Measurements from ENCODE around the gene MEAK7. TPM values are rescaled to one million over a fixed set of nuclear protein-coding genes. Genes with fewer than 3 reads are reported as not detected.

The MEAK7 gene
- total RNA-seq, 3 donors from 2014 or later, result 18.4 to 23.9 (median 22.2) TPM

DNA sequence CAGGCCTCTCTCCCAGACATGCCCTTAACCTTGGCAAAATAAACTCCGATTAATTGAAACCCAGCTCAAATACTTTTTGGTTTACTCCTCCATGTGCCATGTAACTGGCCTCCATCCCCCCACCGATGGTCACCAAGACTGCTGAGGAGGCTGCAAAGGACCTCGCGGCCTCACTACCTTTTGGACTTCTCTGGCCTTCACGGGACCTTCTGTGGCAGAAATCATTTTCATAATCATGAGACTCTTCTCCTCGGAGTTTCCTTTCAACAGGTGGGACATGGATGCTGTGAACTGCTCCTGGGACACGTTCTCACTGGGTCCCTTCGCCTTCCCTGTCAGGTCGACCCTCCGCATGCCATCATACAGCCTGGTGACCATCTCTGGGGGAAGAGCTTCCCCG, 9.0 kb downstream of the MEAK7 start:
- DNase-seq, result no peak
- no peaks in the 10 kb centered on the region for H3K4me1 ChIP-seq (ENCODE audit: low read depth)
- no peak overlapping the region for H3K4me3 ChIP-seq
- no peaks in the 10 kb centered on the region for H3K9me3 ChIP-seq
- no peaks in the 10 kb centered on the region for H3K36me3 ChIP-seq (ENCODE audit: low read depth)
- TF ChIP-seq, protein P1, sequence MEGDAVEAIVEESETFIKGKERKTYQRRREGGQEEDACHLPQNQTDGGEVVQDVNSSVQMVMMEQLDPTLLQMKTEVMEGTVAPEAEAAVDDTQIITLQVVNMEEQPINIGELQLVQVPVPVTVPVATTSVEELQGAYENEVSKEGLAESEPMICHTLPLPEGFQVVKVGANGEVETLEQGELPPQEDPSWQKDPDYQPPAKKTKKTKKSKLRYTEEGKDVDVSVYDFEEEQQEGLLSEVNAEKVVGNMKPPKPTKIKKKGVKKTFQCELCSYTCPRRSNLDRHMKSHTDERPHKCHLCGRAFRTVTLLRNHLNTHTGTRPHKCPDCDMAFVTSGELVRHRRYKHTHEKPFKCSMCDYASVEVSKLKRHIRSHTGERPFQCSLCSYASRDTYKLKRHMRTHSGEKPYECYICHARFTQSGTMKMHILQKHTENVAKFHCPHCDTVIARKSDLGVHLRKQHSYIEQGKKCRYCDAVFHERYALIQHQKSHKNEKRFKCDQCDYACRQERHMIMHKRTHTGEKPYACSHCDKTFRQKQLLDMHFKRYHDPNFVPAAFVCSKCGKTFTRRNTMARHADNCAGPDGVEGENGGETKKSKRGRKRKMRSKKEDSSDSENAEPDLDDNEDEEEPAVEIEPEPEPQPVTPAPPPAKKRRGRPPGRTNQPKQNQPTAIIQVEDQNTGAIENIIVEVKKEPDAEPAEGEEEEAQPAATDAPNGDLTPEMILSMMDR (IDR thresholded peaks at IDR 0.05), result no peak
- ATAC-seq, result no peak
- intact Hi-C loops (cut with DNase I, micrococcal nuclease), result no loop called here

DNA sequence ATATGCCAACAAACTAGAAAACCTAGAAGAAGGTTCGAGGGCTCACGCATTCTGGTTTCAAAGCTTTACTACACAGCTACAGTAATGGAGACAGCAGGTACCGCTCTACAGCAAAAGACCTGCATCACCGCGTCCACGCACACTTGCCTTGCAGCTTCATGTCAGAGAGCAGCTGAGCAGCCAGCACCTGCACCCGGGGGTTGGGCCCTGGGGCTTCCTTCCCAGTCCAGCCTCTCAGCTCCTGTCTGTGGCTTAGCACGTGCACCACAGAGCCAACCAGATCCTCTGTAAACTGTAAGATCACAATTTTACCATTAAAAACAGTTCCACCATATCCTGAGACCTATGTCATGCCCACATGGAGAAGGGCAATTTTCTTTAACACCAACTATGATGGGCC, 15.3 kb downstream of the MEAK7 start:
- Histone ChIP-seq H3K9me3 (no peaks in the 10 kb centered on the region), H3K4me3 (no peak overlapping the region), H3K36me3 (ENCODE audit: low read depth) (no peaks in the 10 kb centered on the region), H3K4me1 (ENCODE audit: low read depth) (no peaks in the 10 kb centered on the region)
- TF ChIP-seq, protein P1 (IDR thresholded peaks at IDR 0.05), result no peak
- intact Hi-C loops (cut with DNase I, micrococcal nuclease), result loop anchor here in 1 of 2 donors (10.0 kb wide), 1 partner anchor 524 kb away; the partner anchor contains the start of gene NECAB2
- DNase-seq (no peak), ATAC-seq (no peak)

DNA sequence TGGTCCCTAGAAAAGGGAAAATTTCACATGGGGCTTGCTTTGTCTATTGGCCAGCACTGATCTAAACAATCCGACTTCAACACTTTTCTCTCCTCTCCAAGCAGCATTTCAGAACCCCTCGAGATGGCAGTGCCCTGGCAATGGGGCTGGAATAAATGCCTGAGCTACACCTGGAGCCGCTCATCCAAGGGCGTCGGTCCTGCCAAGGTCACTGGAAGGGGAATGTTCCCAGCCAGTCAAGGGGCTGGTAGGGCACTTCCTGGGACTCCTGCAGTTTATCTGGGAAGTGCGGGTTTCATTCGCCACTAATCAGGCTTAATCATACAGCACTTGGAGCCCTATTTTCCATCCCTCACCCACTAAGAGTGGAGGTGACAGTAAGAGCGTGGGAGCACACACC, 17.1 kb downstream of the MEAK7 start:
- Histone ChIP-seq H3K36me3 (ENCODE audit: low read depth) (no peaks in the 10 kb centered on the region), H3K4me3 (no peak overlapping the region), H3K4me1 (ENCODE audit: low read depth) (no peaks in the 10 kb centered on the region), H3K9me3 (no peaks in the 10 kb centered on the region)
- no peak for ATAC-seq
- intact Hi-C loops (cut with DNase I, micrococcal nuclease), result loop anchor here in 1 of 2 donors (10.0 kb wide), 1 partner anchor 523 kb away; the partner anchor contains the start of gene NECAB2
- TF ChIP-seq, protein P1 (IDR thresholded peaks at IDR 0.05), result no peak
- DNase-seq, result no peak

DNA sequence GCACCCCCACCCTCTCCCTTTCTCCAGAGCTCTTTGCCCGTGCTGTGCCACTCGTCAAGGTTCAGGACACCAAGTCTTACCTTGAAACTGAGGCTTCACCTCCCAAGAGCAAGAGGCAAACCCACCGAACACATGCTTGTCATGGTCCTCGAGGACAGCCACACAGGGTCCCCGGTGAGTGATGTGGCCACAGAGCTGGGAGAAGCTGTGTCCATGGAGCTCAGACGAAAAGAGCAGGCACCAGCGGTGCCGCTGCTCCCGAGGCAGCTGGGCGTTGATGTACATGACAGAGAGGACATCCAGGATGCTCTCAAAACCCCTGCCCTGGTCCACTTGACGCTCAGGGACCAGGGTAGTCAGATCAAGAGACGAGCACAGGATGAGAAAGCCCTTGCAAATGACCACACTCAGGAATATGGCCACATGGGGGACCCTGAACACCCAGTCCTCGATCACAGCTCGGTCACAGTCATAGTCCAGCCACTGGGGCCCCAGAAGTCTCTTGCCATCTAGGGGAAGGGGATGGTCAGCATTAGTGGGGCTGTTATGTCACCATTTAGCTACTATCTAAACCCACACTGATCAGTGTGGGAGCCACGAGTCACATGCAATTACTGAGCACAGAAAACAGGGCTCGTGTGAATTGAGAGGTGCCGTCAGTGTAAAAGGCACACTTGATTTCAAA, 17.8 kb downstream of the MEAK7 start:
- H3K4me3 ChIP-seq, result no peak overlapping the region
- no peaks in the 10 kb centered on the region for H3K4me1 ChIP-seq (ENCODE audit: low read depth)
- H3K9me3 ChIP-seq, result no peaks in the 10 kb centered on the region
- DNase-seq (no peak), ATAC-seq (no peak)
- intact Hi-C loops (cut with DNase I, micrococcal nuclease), result loop anchor here in 1 of 2 donors (10.0 kb wide), 1 partner anchor 522 kb away; the partner anchor contains the start of gene NECAB2
- no peaks in the 10 kb centered on the region for H3K36me3 ChIP-seq (ENCODE audit: low read depth)
- TF ChIP-seq, protein P1 (IDR thresholded peaks at IDR 0.05), result no peak

DNA sequence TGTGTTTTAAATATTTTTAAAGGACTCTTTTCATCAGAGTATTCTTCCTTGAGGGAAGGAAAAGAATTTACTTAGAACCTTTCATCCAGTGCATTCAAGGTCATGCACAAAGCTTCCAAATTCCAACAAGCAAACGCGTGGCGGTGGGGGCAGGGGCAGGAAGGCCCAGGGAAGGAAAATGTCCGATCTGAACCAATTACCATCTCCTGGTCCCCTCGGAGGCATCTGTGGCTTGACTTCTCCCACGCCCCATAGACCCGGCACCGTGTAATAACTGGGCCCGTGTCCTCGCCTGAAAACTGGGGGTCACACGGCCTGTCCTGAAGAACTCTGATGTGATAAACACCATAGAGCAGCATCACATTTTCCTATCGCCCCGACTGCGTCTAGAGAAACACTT, 18.3 kb downstream of the MEAK7 start:
- Histone ChIP-seq H3K36me3 (ENCODE audit: low read depth) (no peaks in the 10 kb centered on the region), H3K4me3 (no peak overlapping the region), H3K9me3 (no peaks in the 10 kb centered on the region), H3K4me1 (ENCODE audit: low read depth) (no peaks in the 10 kb centered on the region)
- no peak for ATAC-seq
- no peak for DNase-seq
- intact Hi-C loops (cut with DNase I, micrococcal nuclease), result loop anchor here in 1 of 2 donors (10.0 kb wide), 1 partner anchor 521 kb away; the partner anchor contains the start of gene NECAB2
- TF ChIP-seq, protein P1 (IDR thresholded peaks at IDR 0.05), result no peak

Data from mucosa of descending colon (tissue), 3 donors.